HG03066 (cell line): ENCODE results near the gene AP3D1.
"Not testable (repeated sequence)": the region's sequence is repeated elsewhere in the genome, so short reads cannot be mapped to it uniquely, and the experiment has no call there.

Experiments
- ATAC-seq: cut with Tn5 transposase; IDR thresholded peaks from one replicate; pipeline ENCODE4 v1.9.1; 2021; ENCODE audit warnings: low read depth; ENCODE audit not compliant: unreplicated experiment

Gene AP3D1

GRCh38 chr19:2129892-2130770, 21.2 kb downstream of the AP3D1 start:
- ATAC-seq = no peak

DNA sequence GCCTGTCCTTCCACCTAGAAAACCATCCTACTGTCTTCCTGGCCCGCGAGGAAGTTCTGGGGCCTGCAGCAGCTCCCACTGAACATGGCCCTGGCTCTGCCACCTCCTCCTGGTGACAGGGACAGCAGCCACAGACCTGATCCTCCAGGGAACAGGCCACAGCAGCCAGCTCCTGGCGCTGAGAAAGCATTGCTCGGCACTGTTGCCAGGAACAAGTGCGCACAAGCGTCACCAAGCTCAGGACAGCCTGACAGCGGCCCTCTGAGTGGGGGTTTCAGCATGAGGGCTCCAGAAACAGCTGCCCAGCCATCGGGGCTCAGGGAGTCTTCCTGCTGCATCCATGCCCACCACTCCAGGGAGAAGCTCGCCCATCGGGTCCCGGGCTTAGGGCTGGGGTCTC, 21.9 kb downstream of the AP3D1 start:
- ATAC-seq = no peak

DNA sequence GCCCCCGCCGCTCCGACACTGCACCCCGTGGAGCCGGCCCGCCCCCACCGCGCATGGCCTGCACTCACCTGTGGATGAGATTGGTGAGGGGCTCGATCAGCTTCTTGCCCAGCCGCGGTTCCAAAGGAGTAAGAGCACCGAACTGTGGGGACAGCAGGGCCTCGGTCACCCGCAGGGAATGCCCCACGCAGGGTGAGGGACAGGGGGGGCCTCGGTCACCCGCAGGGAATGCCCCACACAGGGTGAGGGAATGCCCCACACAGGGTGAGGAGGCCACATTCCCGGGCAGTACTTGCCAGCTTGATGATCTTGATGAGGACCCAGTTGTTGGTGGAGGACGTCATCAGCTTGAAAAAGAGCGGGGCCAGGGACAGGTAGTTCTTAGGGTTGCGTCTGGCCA, 22.3 kb downstream of the AP3D1 start:
- no peak for ATAC-seq

GRCh38 chr19:2128252-2128651, 23.1 kb downstream of the AP3D1 start:
- not testable (repeated sequence) for ATAC-seq

DNA sequence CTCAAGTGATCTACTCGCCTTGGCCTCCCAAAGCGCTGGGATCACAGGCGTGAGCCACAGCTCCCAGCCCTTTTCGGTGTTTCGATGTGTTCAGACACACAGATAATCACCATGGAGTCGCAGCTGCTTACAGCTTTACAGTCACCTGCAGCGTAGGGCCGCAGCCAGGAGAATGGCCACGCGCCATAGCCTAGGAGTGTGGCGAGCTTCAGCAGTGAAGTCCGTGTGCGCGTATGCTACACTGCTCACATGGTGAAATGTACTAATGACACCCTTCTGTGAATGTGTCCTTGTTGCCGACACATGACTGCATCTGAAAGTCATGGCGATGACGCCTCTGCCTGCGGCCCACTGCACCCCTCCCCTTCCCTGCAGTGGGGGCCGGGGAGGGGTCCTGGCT, 23.6 kb downstream of the AP3D1 start:
- ATAC-seq = no peak

- ATAC-seq = no peak
Observed at GRCh38 chr19:2126879-2127518, 24.4 kb downstream of the AP3D1 start.

DNA sequence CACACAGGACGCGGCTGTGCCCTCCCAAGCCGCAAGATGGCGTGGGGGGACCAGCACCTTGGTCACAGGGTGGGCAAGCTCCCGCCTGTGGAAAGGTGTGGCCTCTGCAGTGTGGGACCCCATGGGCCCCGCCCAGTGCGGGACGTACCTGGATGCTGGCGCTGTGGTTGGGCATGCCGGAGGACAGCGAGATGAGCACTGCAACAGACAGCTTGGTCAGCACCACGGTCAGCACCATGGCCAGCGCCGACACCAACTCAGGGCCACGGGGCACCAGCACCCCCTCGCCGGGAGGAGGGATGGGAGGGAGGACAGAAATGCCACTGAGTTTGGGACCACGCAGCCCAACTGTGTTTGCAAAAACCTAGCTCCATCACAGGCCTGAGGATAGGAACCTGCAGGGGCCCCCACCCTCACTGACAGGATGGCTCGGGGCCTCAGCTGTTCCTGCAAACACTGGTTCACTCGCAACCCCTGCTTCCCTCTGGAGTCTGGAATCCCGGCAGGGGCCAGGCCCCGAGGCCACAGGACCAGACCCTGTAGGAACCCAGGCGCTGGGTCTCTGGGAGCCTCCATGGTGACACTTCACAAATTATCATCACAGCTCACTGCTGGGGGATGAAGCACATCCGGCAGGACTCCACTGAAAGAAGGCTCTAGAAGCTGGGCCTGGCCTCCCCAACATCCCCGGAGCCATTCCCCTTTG, 27.5 kb downstream of the AP3D1 start:
- no peak for ATAC-seq

- no peak for ATAC-seq
Observed at GRCh38 chr19:2122982-2123381, 28.4 kb downstream of the AP3D1 start.

- ATAC-seq = no peak
Observed at GRCh38 chr19:2122251-2122650, 29.1 kb downstream of the AP3D1 start.

- ATAC-seq = no peak
Observed at GRCh38 chr19:2121416-2122051, 29.8 kb downstream of the AP3D1 start.

DNA sequence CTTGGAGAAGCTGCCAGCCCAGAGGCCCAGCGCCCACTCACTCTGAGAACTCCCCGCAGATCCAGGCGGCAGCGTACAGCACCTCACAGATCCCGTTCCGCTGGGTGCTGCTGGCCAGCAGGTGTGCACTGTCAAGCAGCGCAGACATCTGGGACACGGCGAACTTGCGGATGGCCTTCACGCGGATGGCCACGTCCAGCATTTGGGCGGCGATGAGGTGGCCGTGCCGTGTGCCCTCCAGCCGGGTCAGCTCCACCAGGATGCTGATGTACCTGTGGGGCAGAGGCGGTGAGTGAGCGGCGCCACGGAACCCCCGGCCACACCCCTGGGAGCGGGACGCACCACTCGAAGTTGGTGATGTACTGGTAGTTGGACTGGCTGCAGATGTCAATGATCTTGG, 30.5 kb downstream of the AP3D1 start:
- no peak for ATAC-seq

GRCh38 chr19:2119921-2120785, 31.2 kb downstream of the AP3D1 start:
- ATAC-seq = no peak

- no peak for ATAC-seq
Observed at GRCh38 chr19:2118438-2118837, 32.9 kb downstream of the AP3D1 start.

DNA sequence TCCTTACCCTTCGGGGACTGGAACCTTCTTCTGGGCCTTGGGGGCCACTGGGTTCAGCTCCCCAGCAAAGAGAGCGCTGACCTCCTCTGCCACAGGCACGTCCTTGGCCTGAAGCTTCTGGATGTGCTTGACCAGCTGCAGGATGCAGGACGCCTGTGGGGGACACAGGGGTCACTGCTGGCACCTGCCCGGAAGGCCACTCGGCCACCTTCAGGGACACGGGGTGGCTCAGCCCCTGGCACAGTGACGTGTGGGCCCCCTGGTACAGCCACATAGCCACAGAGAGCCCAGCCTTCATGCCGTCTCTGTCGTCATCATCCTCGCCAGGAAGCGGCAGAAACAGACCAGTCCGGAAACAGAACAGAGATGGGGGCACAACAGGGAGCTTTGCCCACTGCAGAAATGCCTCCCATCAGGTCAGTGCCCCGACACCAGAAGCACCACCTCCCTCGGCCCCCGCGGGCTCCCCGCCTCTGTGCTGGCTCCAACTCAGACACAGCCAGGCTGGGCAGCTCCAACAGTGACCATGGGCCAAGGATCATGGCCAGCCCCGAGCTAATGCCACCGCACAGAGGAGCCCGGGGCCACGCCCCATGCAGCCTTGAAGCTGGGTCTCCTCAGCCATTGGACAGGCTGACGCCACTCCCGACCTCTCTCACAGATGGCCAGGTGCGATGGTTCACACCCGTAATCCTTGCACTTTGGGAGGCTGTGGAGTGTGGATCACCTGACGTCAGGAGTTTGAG, 34.0 kb downstream of the AP3D1 start:
- no peak for ATAC-seq

GRCh38 chr19:2116507-2116906, 34.9 kb downstream of the AP3D1 start:
- no peak for ATAC-seq

DNA sequence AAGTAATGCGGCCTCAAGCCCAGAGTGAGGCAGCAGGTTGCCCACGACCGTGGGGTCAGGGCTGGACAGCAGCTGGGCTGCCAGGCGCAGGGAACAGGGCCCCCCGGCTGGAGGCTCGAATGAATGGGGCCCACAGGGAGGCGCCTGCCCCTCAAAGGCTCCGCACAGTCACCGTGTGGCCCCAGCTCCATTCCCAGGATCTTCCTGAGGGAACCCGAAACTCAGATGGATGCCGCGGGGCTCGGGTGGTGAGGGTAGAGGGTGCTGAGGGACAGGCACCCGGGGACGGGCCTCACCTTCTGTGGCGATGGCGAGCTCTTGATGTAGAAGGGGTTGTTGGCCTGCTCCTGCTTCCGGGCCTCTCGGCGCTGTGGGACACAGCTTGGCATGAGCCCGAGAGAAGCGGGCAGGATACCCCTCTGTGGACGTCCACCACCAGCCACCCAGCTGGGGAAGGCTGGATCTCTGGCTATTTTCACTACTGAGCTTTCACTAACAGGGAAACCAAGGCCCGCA, 35.4 kb downstream of the AP3D1 start:
- ATAC-seq = no peak

DNA sequence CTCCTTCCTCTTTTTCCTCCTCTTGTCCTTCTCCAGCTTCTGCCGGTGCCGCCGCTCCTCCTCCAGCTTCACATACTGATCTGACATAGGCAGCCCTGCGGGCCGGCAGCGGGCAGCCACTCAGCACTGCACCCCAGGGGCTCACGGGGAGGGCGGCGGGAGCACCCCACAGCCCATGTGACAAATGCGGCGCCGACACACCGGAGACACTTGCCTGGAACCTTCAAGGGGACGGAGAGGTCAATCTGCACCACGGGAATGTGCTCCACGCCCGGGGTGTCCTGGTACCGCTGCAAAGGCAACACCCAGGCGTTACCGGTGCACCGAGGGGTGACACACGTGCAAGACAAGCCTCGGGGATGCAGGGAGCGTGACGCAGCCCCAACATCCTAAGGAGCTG, 36.0 kb downstream of the AP3D1 start:
- no peak for ATAC-seq

- ATAC-seq = no peak
Observed at GRCh38 chr19:2114821-2115220, 36.5 kb downstream of the AP3D1 start.

DNA sequence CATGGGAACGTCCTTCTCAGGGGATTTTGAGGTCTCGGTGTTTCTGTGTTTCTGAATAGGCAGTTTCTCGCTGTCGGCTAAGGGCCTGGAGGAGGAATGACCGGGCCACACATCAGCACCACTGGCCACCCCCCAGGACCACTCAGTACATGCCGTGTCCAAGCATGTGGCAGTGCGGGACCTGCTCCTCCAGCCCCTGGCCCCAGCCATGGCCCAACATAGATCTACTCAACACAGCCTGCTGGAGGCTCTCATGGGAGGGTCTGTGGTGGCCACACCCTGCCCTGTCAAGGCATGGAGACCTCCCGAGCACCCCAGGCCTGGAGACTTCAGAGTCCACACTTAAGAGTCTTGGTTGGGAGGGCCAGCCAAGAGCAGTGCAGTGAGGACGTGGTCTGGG, 37.1 kb downstream of the AP3D1 start:
- no peak for ATAC-seq
